Transverse colon (tissue), 4 donors: ENCODE measurements around the gene PLA2G4E. TPM values are rescaled to one million over a fixed set of nuclear protein-coding genes. Genes with fewer than 3 reads are reported as not detected.

Source experiments
- DNase-seq: peaks from one replicate; pipeline ENCODE4 v3.0.0-alpha.2; 2019
- H3K27ac ChIP-seq, 4 donors: fragments of 200-600 bp; sonication (generic); 2 replicates each; pipeline ENCODE4 v1.5.1; 2016 to 2018; ENCODE audit warnings: inconsistent platforms in 4 of 4
- H3K27me3 ChIP-seq: fragments of 200-600 bp; sonication (generic); 2 replicates; pipeline ENCODE4 v1.5.1; 2017; ENCODE audit warnings: inconsistent platforms
- H3K36me3 ChIP-seq, 4 donors: fragments of 200-600 bp; sonication (generic); 2 replicates each; pipeline ENCODE4 v1.5.1; 2017 to 2019; ENCODE audit warnings: inconsistent platforms in 4 of 4
- H3K4me1 ChIP-seq, 4 donors: fragments of 200-600 bp; sonication (generic); 2 replicates each; pipeline ENCODE4 v1.5.1; 2017 to 2020; ENCODE audit warnings: inconsistent platforms in 4 of 4
- H3K4me3 ChIP-seq, 4 donors: fragments of 200-600 bp; sonication (generic); 1 replicate in 1 of 4; 2 replicates in 3 of 4; pipeline versions ENCODE4 v1.5.1 to v1.6.1; 2017 to 2019; ENCODE audit warnings: inconsistent platforms in 4 of 4
- H3K9me3 ChIP-seq, 2 donors: fragments of 200-600 bp; sonication (generic); 2 replicates each; pipeline ENCODE4 v1.5.1; 2017 to 2019; ENCODE audit warnings: inconsistent platforms in 2 of 2
- EP300 ChIP-seq: sonication (generic); formaldehyde crosslinking; IDR thresholded peaks from one replicate; pipeline ENCODE4 v1.6.1; 2017; ENCODE audit warnings: antibody characterized with exemption, low read depth
- POLR2A ChIP-seq: fragments of 450-650 bp; IDR thresholded peaks from one replicate; pipeline ENCODE4 v1.6.1; 2016; ENCODE audit warnings: antibody characterized with exemption, mild to moderate bottlenecking, moderate library complexity
- POLR2AphosphoS5 ChIP-seq, 3 donors: sonication (generic); formaldehyde crosslinking; IDR thresholded peaks; one replicate each; pipeline ENCODE4 v1.6.1; 2016; ENCODE audit warnings: antibody characterized with exemption in 3 of 3
- WGBS, 2 donors: methylation state at CpG; one replicate each; pipeline ENCODE4 v1.1.5; 2018; ENCODE audit warnings: low coverage in 1 of 2; 5-methylcytosine and 5-hydroxymethylcytosine counted together
- in situ Hi-C, 4 donors: fragments of 200-750 bp; cut with MboI; loops; one replicate each; pipeline versions ENCODE4 v1.15.0 to v1.15.1; 2017; ENCODE audit warnings: low sequenced_read_pairs in 3 of 4, low pct_ligation_motif_present in 1 of 4, low pct_unique_long_range_greater_than_20kb in 1 of 4
- intact Hi-C: fragments of 100-400 bp; cut with DNase I; formaldehyde crosslinking; loops from one replicate; pipeline ENCODE4 v1.15.1; 2023; ENCODE audit warnings: low total_unique reads
- total RNA-seq, 4 donors: library from RNA; depleted of rRNA; stranded (reverse); fragments of >200 nt; gene quantifications; one replicate each; pipeline ENCODE4 v1.1.0, GENCODE V29; 2016
- TF ChIP-seq, protein P1 (sequence below), 5 experiments: fragments of 200-600 bp in 3 of 5; fragments of 450-650 bp in 2 of 5; sonication (generic) in 3 of 5; IDR thresholded peaks; 1 replicate in 2 of 5; 2 replicates in 3 of 5; pipeline ENCODE4 v1.5.1; 2016 to 2017; ENCODE audit warnings: antibody characterized with exemption in 5 of 5, inconsistent platforms in 3 of 5, mild to moderate bottlenecking in 2 of 5, moderate library complexity in 1 of 5

Gene PLA2G4E, protein sequence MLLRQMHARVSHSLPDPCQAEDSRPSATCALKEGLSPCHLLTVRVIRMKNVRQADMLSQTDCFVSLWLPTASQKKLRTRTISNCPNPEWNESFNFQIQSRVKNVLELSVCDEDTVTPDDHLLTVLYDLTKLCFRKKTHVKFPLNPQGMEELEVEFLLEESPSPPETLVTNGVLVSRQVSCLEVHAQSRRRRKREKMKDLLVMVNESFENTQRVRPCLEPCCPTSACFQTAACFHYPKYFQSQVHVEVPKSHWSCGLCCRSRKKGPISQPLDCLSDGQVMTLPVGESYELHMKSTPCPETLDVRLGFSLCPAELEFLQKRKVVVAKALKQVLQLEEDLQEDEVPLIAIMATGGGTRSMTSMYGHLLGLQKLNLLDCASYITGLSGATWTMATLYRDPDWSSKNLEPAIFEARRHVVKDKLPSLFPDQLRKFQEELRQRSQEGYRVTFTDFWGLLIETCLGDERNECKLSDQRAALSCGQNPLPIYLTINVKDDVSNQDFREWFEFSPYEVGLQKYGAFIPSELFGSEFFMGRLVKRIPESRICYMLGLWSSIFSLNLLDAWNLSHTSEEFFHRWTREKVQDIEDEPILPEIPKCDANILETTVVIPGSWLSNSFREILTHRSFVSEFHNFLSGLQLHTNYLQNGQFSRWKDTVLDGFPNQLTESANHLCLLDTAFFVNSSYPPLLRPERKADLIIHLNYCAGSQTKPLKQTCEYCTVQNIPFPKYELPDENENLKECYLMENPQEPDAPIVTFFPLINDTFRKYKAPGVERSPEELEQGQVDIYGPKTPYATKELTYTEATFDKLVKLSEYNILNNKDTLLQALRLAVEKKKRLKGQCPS
- total RNA-seq: under 1 TPM in 1 of 4 donors, not detected in 3; 0.32 TPM

DNA sequence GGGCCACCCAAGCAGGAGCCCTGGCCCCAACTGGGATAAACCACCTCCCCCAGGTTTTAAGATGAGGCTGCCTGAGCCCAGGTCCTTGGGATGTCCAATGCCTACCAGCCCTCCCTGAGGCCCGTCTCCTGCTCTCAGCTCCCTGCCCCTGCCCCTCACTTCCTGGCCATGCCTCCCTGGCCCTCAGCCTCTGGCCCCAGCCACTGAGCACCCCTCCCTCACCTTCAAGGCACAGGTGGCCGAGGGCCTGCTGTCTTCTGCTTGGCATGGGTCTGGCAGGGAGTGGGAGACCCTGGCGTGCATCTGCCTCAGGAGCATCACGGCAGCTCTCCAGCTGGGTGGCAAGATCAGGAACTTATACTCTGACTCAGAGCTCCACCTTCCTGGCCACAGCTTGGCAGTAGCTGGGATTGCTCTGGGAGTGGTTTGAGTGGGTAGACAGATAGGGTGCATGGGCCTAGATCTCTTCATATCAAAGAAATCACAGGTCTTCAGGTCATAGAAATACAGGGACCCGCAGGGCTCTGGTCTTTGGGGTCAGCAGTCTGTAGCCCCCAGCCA lies at the start of gene PLA2G4E:
Gene PLA2G4E (minus strand): TSS at position 330 of the 561 bp plus-strand sequence. CDS start 12 bp downstream, at position 318.
- WGBS, 2 donors: 93 to 100% methylated on average over 1 to 5 of the region's 5 CpGs
- intact Hi-C loops: no loop called here
- no peak within 1 kb of the TSS for H3K27ac ChIP-seq

DNA sequence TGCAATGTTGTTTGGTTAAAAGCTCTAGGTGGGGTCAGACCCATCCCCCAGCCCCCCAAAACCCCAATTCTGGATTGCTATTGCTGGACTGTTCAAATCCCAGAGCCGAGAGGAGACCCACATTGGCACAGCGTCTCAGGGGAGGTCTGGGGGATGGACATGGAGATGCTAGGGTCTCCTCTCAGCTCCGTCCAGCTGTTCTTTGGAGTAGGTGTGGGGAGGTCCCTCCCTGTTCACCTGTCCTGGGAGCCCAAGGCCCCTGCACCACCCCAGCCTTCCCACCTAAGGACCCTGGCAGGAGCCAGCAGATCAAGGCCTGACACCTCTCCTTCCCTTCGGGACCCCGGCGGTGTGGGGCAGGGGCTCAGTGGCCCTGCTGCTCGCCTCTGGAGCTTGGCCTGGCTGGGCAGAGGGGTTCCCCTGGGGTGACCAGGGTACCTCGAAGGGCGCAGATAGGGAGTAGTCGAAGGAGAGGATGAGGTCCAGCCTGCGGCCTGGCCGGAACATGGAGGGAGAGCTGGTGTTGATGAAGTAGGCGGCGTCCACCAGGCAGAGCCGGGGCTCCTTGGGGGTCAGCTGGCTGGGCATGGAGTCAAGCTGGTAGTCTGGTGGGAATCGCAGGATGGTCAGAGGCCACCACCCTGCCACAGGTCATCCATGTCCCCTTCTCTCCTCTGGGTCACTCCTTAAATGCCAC lies 49.6 kb upstream of the PLA2G4E start:
- no peaks in the 10 kb centered on the region for H3K9me3 ChIP-seq

More for the DNA sequence above, at the start of gene PLA2G4E:
- no peaks in the 10 kb centered on the region for H3K9me3 ChIP-seq
- H3K4me3 ChIP-seq: no peak within 1 kb of the TSS
- H3K36me3 ChIP-seq: no peaks in the 10 kb centered on the region
- TF ChIP-seq POLR2A (no peak), POLR2AphosphoS5 (IDR thresholded peaks at IDR 0.05) (no peak), EP300 (no peak)
- TF ChIP-seq, protein P1, sequence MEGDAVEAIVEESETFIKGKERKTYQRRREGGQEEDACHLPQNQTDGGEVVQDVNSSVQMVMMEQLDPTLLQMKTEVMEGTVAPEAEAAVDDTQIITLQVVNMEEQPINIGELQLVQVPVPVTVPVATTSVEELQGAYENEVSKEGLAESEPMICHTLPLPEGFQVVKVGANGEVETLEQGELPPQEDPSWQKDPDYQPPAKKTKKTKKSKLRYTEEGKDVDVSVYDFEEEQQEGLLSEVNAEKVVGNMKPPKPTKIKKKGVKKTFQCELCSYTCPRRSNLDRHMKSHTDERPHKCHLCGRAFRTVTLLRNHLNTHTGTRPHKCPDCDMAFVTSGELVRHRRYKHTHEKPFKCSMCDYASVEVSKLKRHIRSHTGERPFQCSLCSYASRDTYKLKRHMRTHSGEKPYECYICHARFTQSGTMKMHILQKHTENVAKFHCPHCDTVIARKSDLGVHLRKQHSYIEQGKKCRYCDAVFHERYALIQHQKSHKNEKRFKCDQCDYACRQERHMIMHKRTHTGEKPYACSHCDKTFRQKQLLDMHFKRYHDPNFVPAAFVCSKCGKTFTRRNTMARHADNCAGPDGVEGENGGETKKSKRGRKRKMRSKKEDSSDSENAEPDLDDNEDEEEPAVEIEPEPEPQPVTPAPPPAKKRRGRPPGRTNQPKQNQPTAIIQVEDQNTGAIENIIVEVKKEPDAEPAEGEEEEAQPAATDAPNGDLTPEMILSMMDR (IDR thresholded peaks at IDR 0.05): no peak
- no peaks in the 10 kb centered on the region for H3K27me3 ChIP-seq
- in situ Hi-C loops: no loop called here
- no peak for DNase-seq
- H3K4me1 ChIP-seq: no peaks in the 10 kb centered on the region

DNA sequence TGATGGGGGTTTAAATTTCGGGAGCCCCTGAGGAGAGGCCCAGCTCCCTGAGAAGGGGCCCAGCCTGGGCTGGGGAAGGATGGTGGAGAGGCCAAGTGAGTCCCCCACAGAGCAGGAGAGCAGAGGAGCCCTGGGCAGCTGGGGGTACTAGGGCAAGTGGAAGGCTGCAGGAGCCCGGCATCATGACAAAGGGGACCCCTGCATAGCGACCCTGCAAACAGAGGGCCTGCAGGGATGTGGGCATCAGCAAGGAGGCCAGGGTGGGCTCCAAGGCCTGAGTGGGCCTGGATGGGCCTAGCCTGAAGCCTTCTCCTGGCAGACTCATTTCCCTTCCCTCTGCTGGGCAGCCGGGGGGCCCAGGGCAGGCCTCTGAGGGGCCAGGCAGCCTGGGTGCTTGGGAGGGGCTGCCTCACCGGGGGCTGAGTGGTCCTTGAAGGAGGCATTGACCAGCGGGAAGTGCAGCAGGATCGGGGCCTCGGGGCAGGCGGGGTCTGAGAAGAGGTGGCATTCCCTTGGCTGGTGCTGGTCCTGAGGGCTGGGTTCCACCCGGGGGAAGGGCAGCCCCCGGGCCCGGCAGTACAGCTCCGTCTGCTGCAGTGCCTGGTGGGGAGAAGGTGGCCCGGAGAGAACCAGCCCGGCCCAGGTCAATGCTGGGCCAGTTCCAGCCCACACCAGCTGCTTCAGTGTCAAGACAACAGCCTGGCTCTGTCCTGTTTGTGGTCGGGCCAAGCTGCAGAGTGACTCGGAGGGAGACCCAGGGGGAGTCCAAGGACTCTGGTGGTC lies 48.8 kb upstream of the PLA2G4E start:
- Histone ChIP-seq H3K9me3 (no peaks in the 10 kb centered on the region), H3K4me1 (no peaks in the 10 kb centered on the region), H3K27me3 (no peaks in the 10 kb centered on the region), H3K27ac (no peak overlapping the region), H3K36me3 (no peaks in the 10 kb centered on the region), H3K4me3 (no peak overlapping the region)
- in situ Hi-C loops: loop anchor here in 3 of 4 donors (10.0 kb wide), 2 partner anchors 65 to 75 kb away; no protein-coding TSS in a partner anchor
- 60 to 75% methylated on average over 1 to 17 of the region's 17 CpGs for WGBS, 2 donors
- intact Hi-C loops: no loop called here
- TF ChIP-seq EP300: no peak
- TF ChIP-seq POLR2A: no peak
- TF ChIP-seq, protein P1 (IDR thresholded peaks at IDR 0.05): no peak
- no peak for TF ChIP-seq POLR2AphosphoS5 (IDR thresholded peaks at IDR 0.05)
- no peak for DNase-seq

More for the DNA sequence above, 49.6 kb upstream of the PLA2G4E start:
- Histone ChIP-seq H3K4me3 (no peak overlapping the region), H3K4me1 (no peaks in the 10 kb centered on the region), H3K27ac (no peak overlapping the region), H3K27me3 (no peaks in the 10 kb centered on the region), H3K36me3 (no peaks in the 10 kb centered on the region)
- DNase-seq: no peak
- WGBS, 2 donors: 97% methylated on average over 15 of the region's 16 CpGs; no CpG with 5 or more reads in 1 of the 2 donors
- TF ChIP-seq, protein P1 (IDR thresholded peaks at IDR 0.05): no peak
- TF ChIP-seq POLR2AphosphoS5 (IDR thresholded peaks at IDR 0.05): no peak
- in situ Hi-C loops (no loop called here), intact Hi-C loops (no loop called here)
